SK-N-SH (cell line): ENCODE data around the gene KSR2. TPM values are rescaled to one million over a fixed set of nuclear protein-coding genes. Genes with fewer than 3 reads are reported as not detected.

ENCODE experiments used
- CTCF ChIA-PET: fragments of 300-600, 350-600 bp; formaldehyde crosslinking; extraction: SDS; loops from one replicate; lab custom pipeline; 2021; lab: Yijun Ruan, JAX
- POLR2A ChIA-PET: fragments of 350-600 bp; sonication (Branson Sonifier 250); formaldehyde crosslinking; extraction: SDS; loops from one replicate; lab custom pipeline; 2020; ENCODE audit warnings: antibody characterized with exemption, inconsistent platforms; lab: Yijun Ruan, JAX
- DNase-seq: peaks from one replicate; pipeline ENCODE4 v3.0.0; 2012
- H2AFZ ChIP-seq: fragments of 200-600 bp; sonication (generic); 2 replicates; pipeline ENCODE4 v1.8.1; 2016; ENCODE audit warnings: antibody characterized with exemption, mild to moderate bottlenecking, low read depth
- H3F3A ChIP-seq: fragments of 200-600 bp; sonication (generic); replicated peaks from 2 replicates; pipeline ENCODE3; 2016; ENCODE audit warnings: antibody characterized with exemption, mild to moderate bottlenecking; ENCODE audit not compliant: insufficient read depth
- H3K27ac ChIP-seq, 2 experiments: fragments of 200-500 bp in 1 of 2; fragments of 200-600 bp in 1 of 2; sonication (Bioruptor generic) in 1 of 2; sonication (generic), shearing (Covaris generic) in 1 of 2; 2 replicates each; pipeline versions ENCODE4 v1.5.1 to v1.6.1; 2014 to 2016; ENCODE audit warnings: low read depth in 2 of 2, inconsistent platforms in 1 of 2, low read length in 1 of 2, mild to moderate bottlenecking in 1 of 2, mixed read lengths in 1 of 2
- H3K27me3 ChIP-seq: fragments of 200-600 bp; sonication (generic), shearing (Covaris generic); 2 replicates; pipeline ENCODE4 v1.6.1; 2016; ENCODE audit warnings: mixed run types; ENCODE audit not compliant: insufficient read depth
- H3K36me3 ChIP-seq, 2 experiments: fragments of 200-500 bp in 1 of 2; fragments of 200-600 bp in 1 of 2; sonication (Bioruptor generic) in 1 of 2; sonication (generic) in 1 of 2; replicated peaks in 1 of 2; 2 replicates each; pipeline versions ENCODE3 to v1.5.1; 2014 to 2016; ENCODE audit warnings: low read length in 1 of 2, mild to moderate bottlenecking in 1 of 2; ENCODE audit not compliant: insufficient read depth in 2 of 2, control insufficient read depth in 1 of 2
- H3K4me1 ChIP-seq, 2 experiments: fragments of 200-500 bp in 1 of 2; fragments of 200-600 bp in 1 of 2; sonication (Bioruptor generic) in 1 of 2; sonication (generic), shearing (Covaris generic) in 1 of 2; 2 replicates each; pipeline versions ENCODE4 v1.5.1 to v1.6.1; 2014 to 2016; ENCODE audit warnings: low read depth in 1 of 2, low read length in 1 of 2, mixed run types in 1 of 2; ENCODE audit not compliant: insufficient read depth in 2 of 2, control insufficient read depth in 1 of 2
- H3K4me2 ChIP-seq: fragments of 200-600 bp; sonication (generic), shearing (Covaris generic); 2 replicates; pipeline ENCODE4 v1.6.1; 2017; ENCODE audit warnings: mixed run types
- H3K4me3 ChIP-seq, 2 experiments: fragments of 200-500 bp in 1 of 2; fragments of 200-600 bp in 1 of 2; sonication (Bioruptor generic) in 1 of 2; sonication (generic), shearing (Covaris generic) in 1 of 2; 2 replicates each; pipeline versions ENCODE4 v1.5.1 to v1.8.1; 2014 to 2016; ENCODE audit warnings: low read depth in 2 of 2, inconsistent platforms in 1 of 2, low read length in 1 of 2, mild to moderate bottlenecking in 1 of 2, mixed read lengths in 1 of 2, moderate library complexity in 1 of 2
- H3K79me2 ChIP-seq: fragments of 200-600 bp; sonication (generic); 2 replicates; pipeline ENCODE4 v1.8.1; 2017; ENCODE audit warnings: mild to moderate bottlenecking; ENCODE audit not compliant: insufficient read depth
- H3K9ac ChIP-seq: fragments of 200-600 bp; sonication (generic); 2 replicates; pipeline ENCODE4 v1.6.1; 2017; ENCODE audit warnings: mixed run types
- H3K9me2 ChIP-seq: fragments of 200-600 bp; sonication (generic); 2 replicates; pipeline ENCODE4 v1.6.1; 2017; ENCODE audit warnings: mixed run types
- H3K9me3 ChIP-seq: fragments of 200-600 bp; sonication (generic); 2 replicates; pipeline ENCODE4 v1.6.1; 2017; ENCODE audit warnings: mixed run types, mild to moderate bottlenecking, moderate library complexity
- H4K20me1 ChIP-seq: fragments of 200-600 bp; sonication (generic); 2 replicates; pipeline ENCODE4 v1.6.1; 2017; ENCODE audit warnings: mild to moderate bottlenecking, mixed run types; ENCODE audit not compliant: insufficient read depth
- EZH2phosphoT487 ChIP-seq: fragments of 200-600 bp; sonication (generic); IDR thresholded peaks from 2 replicates; pipeline ENCODE4 v1.6.1; 2017; ENCODE audit warnings: low read depth, mixed run types, mild to moderate bottlenecking, antibody characterized with exemption, moderate library complexity, borderline replicate concordance
- GATA2 ChIP-seq: sonication (generic); formaldehyde crosslinking; IDR thresholded peaks from 2 replicates; pipeline ENCODE4 v1.5.0; 2020; ENCODE audit warnings: mild to moderate bottlenecking, missing genetic modification reagents
- IRF3 ChIP-seq: fragments of 150-350 bp; IDR thresholded peaks from 2 replicates; pipeline ENCODE4 v1.6.1; 2016; ENCODE audit warnings: mild to moderate bottlenecking, low read depth, low read length
- JUND ChIP-seq: IDR thresholded peaks from 2 replicates; pipeline ENCODE4 v1.4.0; 2012
- MEF2A ChIP-seq: IDR thresholded peaks from 2 replicates; pipeline ENCODE4 v1.4.0; 2012; ENCODE audit warnings: low read depth, borderline replicate concordance
- MXI1 ChIP-seq: IDR thresholded peaks from 2 replicates; pipeline ENCODE4 v1.6.1; 2012; ENCODE audit warnings: mild to moderate bottlenecking, low read depth, low read length, improper control_type of control experiment
- RAD21 ChIP-seq: IDR thresholded peaks from 2 replicates; pipeline ENCODE4 v1.6.1; 2012; ENCODE audit warnings: mild to moderate bottlenecking, low read length
- RFX5 ChIP-seq: IDR thresholded peaks from 2 replicates; pipeline ENCODE4 v1.6.1; 2012; ENCODE audit warnings: mild to moderate bottlenecking, improper control_type of control experiment, low read length
- SIN3A ChIP-seq: IDR thresholded peaks from 2 replicates; pipeline ENCODE4 v1.6.1; 2012; ENCODE audit warnings: low read depth, mild to moderate bottlenecking, low read length, moderate library complexity, borderline replicate concordance
- SMC3 ChIP-seq: IDR thresholded peaks from 2 replicates; pipeline ENCODE4 v1.6.1; 2012; ENCODE audit warnings: low read depth, low read length, improper control_type of control experiment
- TCF12 ChIP-seq: IDR thresholded peaks from 2 replicates; pipeline ENCODE4 v1.4.0; 2012
- USF1 ChIP-seq: IDR thresholded peaks from 2 replicates; pipeline ENCODE4 v1.4.0; 2012; ENCODE audit warnings: low read depth, borderline replicate concordance
- YY1 ChIP-seq: IDR thresholded peaks from 2 replicates; pipeline ENCODE4 v1.4.0; 2012; ENCODE audit warnings: low read depth, mild to moderate bottlenecking
- WGBS: methylation state at CpG from one replicate; pipeline ENCODE4 v1.1.6; 2017; ENCODE audit warnings: low lambda C conversion rate; 5-methylcytosine and 5-hydroxymethylcytosine counted together
- polyA plus RNA-seq, 3 experiments: library from polyadenylated mRNA; depleted of rRNA; stranded (reverse); fragments of >200 nt; gene quantifications; 2 replicates each; pipeline ENCODE4 v1.2.3, GENCODE V29; 2012
- TF ChIP-seq, protein P1 (sequence below): fragments of 200-600 bp; sonication (generic); IDR thresholded peaks from 2 replicates; pipeline ENCODE4 v1.6.1; 2017; ENCODE audit warnings: antibody characterized with exemption, mild to moderate bottlenecking, moderate library complexity

KSR2 gene
- polyA plus RNA-seq, 1 of the 3 experiments (the other 2 are of a cell fraction) = 0.12 TPM

DNA sequence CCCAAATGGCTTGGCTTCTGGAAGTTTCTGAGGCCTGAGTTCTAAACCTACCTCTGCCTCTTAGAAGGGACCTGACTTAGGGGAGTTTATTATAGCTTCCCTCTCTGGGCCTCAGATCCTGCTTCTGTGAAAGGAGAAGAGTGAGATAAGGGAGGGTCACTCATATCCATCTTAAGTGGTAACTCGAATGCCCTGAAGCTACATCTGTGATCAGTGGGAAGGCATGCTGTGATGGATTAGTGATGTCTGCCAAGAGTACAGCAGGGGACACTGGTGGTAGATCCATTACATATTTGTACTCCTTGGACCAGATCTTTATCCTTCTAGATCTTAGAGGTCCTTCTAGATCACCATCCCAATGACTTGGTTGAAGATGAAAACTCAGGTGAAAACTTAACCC lies 509.6 kb downstream of the KSR2 start:
- H3K4me3 ChIP-seq = no peak overlapping the region
- H3K27me3 ChIP-seq = no peaks in the 10 kb centered on the region
- no peaks in the 10 kb centered on the region for H3F3A ChIP-seq
- H3K27ac ChIP-seq = no peak overlapping the region
- H3K4me1 ChIP-seq = peaks cover 0 to 4% of the 10 kb centered on the region in 2 experiments; a peak in 1 of 4 replicates
- DNase-seq = no peak
- H3K79me2 ChIP-seq = no peaks in the 10 kb centered on the region
- 33% methylated on average over 1 of the region's 1 CpG for WGBS
- ChIA-PET CTCF (interaction anchor here (0.7 to 1.8 kb wide), 4 partner anchors 9 to 378 kb away, joined by 3 to 4 read pairs (median 4); no protein-coding TSS in a partner anchor), POLR2A (no interaction called here)
- no peaks in the 10 kb centered on the region for H3K36me3 ChIP-seq
- H2AFZ ChIP-seq = no peak overlapping the region
- no peaks in the 10 kb centered on the region for H3K9me3 ChIP-seq
- TF ChIP-seq TCF12 = no peak
- no peak for TF ChIP-seq RAD21
- TF ChIP-seq JUND = no peak
- TF ChIP-seq, protein P1, sequence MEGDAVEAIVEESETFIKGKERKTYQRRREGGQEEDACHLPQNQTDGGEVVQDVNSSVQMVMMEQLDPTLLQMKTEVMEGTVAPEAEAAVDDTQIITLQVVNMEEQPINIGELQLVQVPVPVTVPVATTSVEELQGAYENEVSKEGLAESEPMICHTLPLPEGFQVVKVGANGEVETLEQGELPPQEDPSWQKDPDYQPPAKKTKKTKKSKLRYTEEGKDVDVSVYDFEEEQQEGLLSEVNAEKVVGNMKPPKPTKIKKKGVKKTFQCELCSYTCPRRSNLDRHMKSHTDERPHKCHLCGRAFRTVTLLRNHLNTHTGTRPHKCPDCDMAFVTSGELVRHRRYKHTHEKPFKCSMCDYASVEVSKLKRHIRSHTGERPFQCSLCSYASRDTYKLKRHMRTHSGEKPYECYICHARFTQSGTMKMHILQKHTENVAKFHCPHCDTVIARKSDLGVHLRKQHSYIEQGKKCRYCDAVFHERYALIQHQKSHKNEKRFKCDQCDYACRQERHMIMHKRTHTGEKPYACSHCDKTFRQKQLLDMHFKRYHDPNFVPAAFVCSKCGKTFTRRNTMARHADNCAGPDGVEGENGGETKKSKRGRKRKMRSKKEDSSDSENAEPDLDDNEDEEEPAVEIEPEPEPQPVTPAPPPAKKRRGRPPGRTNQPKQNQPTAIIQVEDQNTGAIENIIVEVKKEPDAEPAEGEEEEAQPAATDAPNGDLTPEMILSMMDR = no peak
- TF ChIP-seq GATA2 = no peak
- no peak for TF ChIP-seq SIN3A
- no peak for TF ChIP-seq YY1
- no peak for TF ChIP-seq SMC3
- no peak for TF ChIP-seq IRF3
- TF ChIP-seq EZH2phosphoT487 = no peak
- no peak for TF ChIP-seq MXI1
- no peak for TF ChIP-seq RFX5
- TF ChIP-seq USF1 = no peak
- H4K20me1 ChIP-seq = no peaks in the 10 kb centered on the region
- H3K9me2 ChIP-seq = no peaks in the 10 kb centered on the region
- H3K9ac ChIP-seq = no peak overlapping the region
- no peak overlapping the region for H3K4me2 ChIP-seq

DNA sequence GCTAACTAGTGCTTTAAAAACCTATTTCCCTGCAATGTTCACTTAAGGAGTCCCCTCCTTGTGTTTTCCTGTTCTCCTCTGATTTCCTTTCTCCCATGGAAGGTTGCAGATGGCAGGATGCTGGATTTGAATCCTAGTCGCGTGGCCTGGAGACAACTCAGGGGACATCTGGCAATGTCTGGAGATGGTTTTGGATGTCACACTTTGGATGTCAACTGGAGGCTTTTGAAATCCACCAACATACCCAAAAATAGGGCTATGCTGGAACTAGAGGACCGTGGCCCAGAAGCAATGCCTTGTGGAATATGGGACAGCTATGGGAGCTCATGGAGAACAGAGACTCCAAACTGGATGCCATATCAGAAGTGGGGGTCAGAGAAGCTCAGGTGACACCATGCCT lies 511.6 kb downstream of the KSR2 start:
- no peak for TF ChIP-seq MEF2A
- no peak for TF ChIP-seq TCF12
- no peaks in the 10 kb centered on the region for H3K79me2 ChIP-seq
- peaks cover 0 to 4% of the 10 kb centered on the region in 2 experiments; a peak in 1 of 4 replicates for H3K4me1 ChIP-seq
- H3F3A ChIP-seq = no peaks in the 10 kb centered on the region
- H3K9ac ChIP-seq = no peak overlapping the region
- no peaks in the 10 kb centered on the region for H3K9me3 ChIP-seq
- ChIA-PET CTCF (interaction anchor here (1.0 to 1.1 kb wide), 2 partner anchors 9 to 16 kb away, joined by 3 read pairs; no protein-coding TSS in a partner anchor), POLR2A (no interaction called here)
- WGBS = 35% methylated on average over 3 of the region's 3 CpGs
- H2AFZ ChIP-seq = no peak overlapping the region
- H4K20me1 ChIP-seq = no peaks in the 10 kb centered on the region
- no peak overlapping the region for H3K4me3 ChIP-seq
- H3K27me3 ChIP-seq = no peaks in the 10 kb centered on the region
- H3K4me2 ChIP-seq = no peak overlapping the region
- H3K36me3 ChIP-seq = no peaks in the 10 kb centered on the region
- no peaks in the 10 kb centered on the region for H3K9me2 ChIP-seq
- no peak for DNase-seq
- no peak overlapping the region for H3K27ac ChIP-seq
